D721Med (cell line): ENCODE measurements around the gene MKRN2.

Source experiments
- DNase-seq: peaks from one replicate; pipeline ENCODE4 v3.0.0; 2011; ENCODE audit warnings: low spot score; ENCODE audit not compliant: insufficient read length
- FAIRE-seq: peaks from 2 replicates; lab custom pipeline; 2011; peaks lifted over from hg19 to GRCh38; lab: Jason Lieb, UNC
- CTCF ChIP-seq: IDR thresholded peaks from 2 replicates; pipeline ENCODE4 v1.5.1; 2012; ENCODE audit warnings: mild to moderate bottlenecking, control low read depth; ENCODE audit not compliant: insufficient read depth; ENCODE audit errors: missing control alignments

Gene MKRN2

DNA sequence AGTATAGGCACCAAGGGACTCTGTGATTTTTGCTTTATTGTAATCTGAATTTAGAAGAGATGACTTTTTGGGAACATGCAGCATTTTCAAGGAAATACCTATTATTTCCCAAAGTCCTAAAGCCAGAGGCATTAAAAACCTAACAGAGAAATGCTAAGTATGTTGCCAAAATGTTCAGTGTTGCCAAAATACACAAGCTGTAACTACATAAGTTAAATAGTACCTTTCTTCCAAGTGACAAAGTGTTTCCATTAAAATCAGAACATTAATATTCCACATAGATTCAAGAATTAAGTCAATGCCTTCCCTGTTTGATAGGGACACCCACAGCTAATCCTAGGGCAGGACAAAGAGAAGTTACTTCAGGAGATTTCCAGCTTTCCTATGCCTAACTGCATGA, 42.0 kb downstream of the MKRN2 start:
- DNase-seq (no peak), FAIRE-seq (no peak)
- no peak for TF ChIP-seq CTCF

DNA sequence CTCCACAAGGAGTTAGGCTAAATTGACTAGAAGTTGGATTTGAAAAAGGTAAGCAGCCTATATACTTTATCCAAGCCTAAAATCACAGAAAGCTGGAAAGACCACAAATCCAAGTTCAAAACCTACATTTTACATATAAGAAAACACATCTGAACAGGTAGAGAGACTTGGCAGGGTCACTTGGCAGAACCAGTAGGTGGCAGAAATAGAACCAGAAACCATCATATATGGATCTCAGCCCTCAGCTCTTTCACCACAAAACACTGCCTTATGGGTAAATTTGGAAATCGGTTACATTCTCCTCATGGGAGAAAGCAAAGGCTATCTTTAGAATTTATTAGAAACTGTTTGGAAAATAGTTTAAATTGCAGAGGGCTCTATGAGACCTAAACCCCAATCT, 44.2 kb downstream of the MKRN2 start:
- TF ChIP-seq CTCF = no peak
- DNase-seq (no peak), FAIRE-seq (no peak)

DNA sequence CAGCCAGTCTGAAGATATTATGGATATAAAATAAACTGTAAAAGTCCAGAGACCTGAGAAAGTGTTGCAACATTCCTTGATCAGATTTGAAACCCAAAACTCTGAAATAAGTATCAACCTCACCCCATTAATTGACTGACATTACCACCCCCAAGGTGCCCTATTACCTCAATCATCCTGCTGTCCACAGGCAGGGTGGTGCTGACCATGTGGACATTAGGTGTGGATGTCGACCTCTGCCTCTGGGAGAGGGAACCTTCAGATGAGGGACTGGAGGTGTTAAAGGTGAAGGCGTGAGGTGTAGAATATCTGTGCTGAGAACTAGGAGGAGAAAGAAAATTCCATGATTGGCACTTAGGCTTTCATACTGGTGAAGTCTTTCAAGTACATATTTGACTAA, 47.1 kb downstream of the MKRN2 start:
- FAIRE-seq (no peak), DNase-seq (no peak)
- TF ChIP-seq CTCF = no peak

DNA sequence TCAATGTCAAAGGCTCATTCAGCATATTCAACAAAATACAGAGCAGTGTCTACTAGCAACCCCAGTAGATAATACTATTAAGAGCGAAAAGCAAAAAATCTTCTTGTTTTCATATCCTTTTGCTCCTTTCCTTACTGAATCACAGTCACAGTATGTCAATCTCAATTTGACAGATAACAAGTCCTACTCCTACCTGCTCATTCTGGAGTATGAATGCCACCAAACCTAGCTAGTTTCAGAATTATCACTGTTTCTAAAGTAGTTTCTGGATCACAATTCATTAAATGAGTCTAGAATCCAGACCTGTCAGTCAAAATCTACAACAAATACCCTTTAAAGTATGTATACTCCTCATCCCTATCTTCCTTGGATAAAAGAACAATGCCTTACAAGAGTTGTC, 51.5 kb downstream of the MKRN2 start:
- DNase-seq = no peak
- no peak for FAIRE-seq
- no peak for TF ChIP-seq CTCF

DNA sequence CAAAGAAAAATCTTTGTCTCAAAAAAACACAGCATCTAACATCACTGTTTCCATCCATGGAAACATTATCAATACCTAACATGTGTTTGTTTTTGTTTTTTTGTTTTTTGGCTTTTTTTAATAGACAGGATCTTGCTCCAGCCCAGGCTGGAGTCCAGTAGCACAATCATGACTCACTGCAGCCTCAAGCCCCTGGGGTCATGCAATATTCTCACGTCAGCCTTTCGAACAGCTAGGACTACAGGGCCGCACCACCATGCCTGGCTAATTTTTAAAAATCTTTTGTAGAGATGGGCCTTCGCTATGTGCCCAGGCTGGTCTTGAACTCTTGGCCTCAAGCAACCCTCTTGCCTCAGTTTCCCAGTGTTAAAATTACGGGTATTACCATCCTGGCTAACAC, 54.2 kb downstream of the MKRN2 start:
- DNase-seq = no peak
- FAIRE-seq = no peak
- no peak for TF ChIP-seq CTCF

GRCh38 chr3:12612514-12613226, 55.8 kb downstream of the MKRN2 start:
- FAIRE-seq (no peak), DNase-seq (no peak)
- no peak for TF ChIP-seq CTCF

DNA sequence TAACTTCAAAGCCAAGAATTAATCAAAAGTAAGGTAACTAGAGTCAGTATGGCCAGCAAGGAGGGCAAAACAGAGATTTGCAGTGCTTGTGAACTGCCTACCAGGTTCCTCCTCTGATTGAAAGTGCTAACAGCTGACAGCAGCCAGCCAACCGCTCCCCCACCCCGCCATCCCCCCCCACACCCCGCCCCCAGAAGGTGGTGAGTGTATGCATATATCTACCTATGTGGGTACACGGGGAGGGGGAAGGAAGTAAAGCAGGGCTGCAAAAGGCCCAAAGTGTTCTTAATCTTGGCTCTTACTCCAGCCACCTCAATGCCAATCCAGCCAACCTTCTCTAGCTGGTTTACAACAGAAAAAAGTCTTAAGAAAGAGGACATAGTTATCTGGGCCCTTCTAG, 56.4 kb downstream of the MKRN2 start:
- DNase-seq (no peak), FAIRE-seq (no peak)
- TF ChIP-seq CTCF = no peak
